Measurements from ENCODE around the gene RASA3.

DNA sequence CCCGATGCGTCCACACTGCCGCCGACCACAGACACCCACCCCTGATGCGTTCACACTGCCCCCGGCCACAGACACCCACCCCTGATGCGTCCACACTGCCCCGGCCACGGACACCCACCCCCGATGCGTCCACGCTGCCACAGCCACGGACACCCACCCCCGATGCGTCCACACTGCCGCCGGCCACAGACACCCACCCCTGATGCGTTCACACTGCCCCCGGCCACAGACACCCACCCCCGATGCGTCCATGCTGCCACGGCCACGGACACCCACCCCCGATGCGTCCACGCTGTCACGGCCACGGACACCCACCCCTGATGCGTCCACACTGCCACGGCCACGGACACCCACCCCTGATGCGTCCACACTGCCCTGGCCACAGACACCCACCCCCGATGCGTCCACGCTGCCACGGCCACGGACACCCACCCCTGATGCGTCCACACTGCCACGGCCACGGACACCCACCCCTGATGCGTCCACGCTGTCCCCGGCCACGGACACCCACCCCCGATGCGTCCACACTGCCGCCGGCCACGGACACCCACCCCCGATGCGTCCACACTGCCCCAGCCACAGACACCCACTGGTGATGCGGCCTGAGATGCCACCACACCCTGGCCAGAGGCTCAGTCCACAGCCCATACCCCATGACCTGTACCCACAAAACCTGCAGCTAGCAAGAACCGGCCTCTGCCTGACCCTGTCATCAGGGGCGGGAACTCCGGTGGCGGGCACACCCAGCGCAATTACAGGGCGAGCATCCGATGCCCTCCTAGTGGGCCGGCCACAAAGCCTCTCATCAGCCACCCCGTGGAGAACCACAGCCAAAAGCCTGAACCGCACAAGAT is 28.4 kb downstream of the RASA3 start:
- no peak for TF ChIP-seq POLR2AphosphoS5 (IDR thresholded peaks at IDR 0.05)
- TF ChIP-seq, protein P1, sequence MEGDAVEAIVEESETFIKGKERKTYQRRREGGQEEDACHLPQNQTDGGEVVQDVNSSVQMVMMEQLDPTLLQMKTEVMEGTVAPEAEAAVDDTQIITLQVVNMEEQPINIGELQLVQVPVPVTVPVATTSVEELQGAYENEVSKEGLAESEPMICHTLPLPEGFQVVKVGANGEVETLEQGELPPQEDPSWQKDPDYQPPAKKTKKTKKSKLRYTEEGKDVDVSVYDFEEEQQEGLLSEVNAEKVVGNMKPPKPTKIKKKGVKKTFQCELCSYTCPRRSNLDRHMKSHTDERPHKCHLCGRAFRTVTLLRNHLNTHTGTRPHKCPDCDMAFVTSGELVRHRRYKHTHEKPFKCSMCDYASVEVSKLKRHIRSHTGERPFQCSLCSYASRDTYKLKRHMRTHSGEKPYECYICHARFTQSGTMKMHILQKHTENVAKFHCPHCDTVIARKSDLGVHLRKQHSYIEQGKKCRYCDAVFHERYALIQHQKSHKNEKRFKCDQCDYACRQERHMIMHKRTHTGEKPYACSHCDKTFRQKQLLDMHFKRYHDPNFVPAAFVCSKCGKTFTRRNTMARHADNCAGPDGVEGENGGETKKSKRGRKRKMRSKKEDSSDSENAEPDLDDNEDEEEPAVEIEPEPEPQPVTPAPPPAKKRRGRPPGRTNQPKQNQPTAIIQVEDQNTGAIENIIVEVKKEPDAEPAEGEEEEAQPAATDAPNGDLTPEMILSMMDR (IDR thresholded peaks at IDR 0.05), result no peak

Data from transverse colon (tissue), 4 donors.